ENCODE measurements around the gene GUCY2D.

DNA sequence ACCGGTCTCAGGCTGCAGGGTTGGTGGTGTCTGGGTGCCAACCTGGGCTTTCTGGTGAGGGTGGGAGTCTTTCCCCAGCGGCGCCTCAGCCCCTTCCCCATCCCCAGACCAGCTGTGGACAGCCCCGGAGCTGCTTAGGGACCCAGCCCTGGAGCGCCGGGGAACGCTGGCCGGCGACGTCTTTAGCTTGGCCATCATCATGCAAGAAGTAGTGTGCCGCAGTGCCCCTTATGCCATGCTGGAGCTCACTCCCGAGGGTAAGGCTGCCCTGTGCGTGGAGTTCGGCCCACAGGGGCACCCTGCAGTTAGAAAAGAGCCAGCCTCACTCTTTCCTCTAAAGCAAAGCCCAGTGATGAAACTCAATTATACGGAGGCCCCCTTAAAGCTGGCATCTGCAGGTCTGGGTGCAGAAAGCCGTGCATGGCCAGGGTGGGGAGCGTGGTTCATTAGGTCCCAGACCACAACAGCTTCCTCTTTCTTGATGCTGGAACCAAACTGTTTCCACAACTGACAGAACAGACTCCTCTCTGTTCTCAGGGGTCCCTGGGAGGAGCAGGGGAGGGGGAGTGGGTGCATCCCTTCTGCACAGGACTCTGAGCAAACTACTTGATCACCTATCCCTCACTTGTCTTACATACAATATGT, 10.7 kb downstream of the GUCY2D start:
- TF ChIP-seq, protein P1, sequence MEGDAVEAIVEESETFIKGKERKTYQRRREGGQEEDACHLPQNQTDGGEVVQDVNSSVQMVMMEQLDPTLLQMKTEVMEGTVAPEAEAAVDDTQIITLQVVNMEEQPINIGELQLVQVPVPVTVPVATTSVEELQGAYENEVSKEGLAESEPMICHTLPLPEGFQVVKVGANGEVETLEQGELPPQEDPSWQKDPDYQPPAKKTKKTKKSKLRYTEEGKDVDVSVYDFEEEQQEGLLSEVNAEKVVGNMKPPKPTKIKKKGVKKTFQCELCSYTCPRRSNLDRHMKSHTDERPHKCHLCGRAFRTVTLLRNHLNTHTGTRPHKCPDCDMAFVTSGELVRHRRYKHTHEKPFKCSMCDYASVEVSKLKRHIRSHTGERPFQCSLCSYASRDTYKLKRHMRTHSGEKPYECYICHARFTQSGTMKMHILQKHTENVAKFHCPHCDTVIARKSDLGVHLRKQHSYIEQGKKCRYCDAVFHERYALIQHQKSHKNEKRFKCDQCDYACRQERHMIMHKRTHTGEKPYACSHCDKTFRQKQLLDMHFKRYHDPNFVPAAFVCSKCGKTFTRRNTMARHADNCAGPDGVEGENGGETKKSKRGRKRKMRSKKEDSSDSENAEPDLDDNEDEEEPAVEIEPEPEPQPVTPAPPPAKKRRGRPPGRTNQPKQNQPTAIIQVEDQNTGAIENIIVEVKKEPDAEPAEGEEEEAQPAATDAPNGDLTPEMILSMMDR (IDR thresholded peaks at IDR 0.05; ENCODE audit: low read length): no peak
- no peak for TF ChIP-seq EZH2 (optimal IDR thresholded peaks at IDR 0.05; ENCODE audit: low read depth, low read length)
